ENCODE results near the gene SRPRB.
"Not testable (repeated sequence)": the region's sequence is repeated elsewhere in the genome, so short reads cannot be mapped to it uniquely, and the experiment has no call there.

Gene SRPRB

GRCh38 chr3:133777807-133778568 is 27.6 kb upstream of the SRPRB start:
- no peak for DNase-seq (ENCODE audit: low read depth in 1 of 2, low spot score in 1 of 2)

- DNase-seq (ENCODE audit: low read depth in 1 of 2, low spot score in 1 of 2) = no peak
Measured at GRCh38 chr3:133779626-133780203, 25.9 kb upstream of the SRPRB start.

GRCh38 chr3:133780756-133781155 is 24.9 kb upstream of the SRPRB start:
- not testable (repeated sequence) for DNase-seq (ENCODE audit: low read depth in 1 of 2, low spot score in 1 of 2)

- DNase-seq (ENCODE audit: low read depth in 1 of 2, low spot score in 1 of 2) = no peak
Measured at GRCh38 chr3:133781570-133781969, 24.0 kb upstream of the SRPRB start.

GRCh38 chr3:133782454-133782853 is 23.2 kb upstream of the SRPRB start:
- DNase-seq (ENCODE audit: low read depth in 1 of 2, low spot score in 1 of 2) = no peak

GRCh38 chr3:133783762-133784161 is 21.9 kb upstream of the SRPRB start:
- no peak for DNase-seq (ENCODE audit: low read depth in 1 of 2, low spot score in 1 of 2)

- DNase-seq (ENCODE audit: low read depth in 1 of 2, low spot score in 1 of 2) = no peak
Measured at GRCh38 chr3:133788024-133788423, 17.6 kb upstream of the SRPRB start.

- DNase-seq (ENCODE audit: low read depth in 1 of 2, low spot score in 1 of 2) = no peak
Measured at GRCh38 chr3:133792171-133792763, 13.3 kb upstream of the SRPRB start.

- no peak for DNase-seq (ENCODE audit: low read depth in 1 of 2, low spot score in 1 of 2)
Measured at GRCh38 chr3:133797396-133798105, 8.1 kb upstream of the SRPRB start.

- no peak for DNase-seq (ENCODE audit: low read depth in 1 of 2, low spot score in 1 of 2)
Measured at GRCh38 chr3:133799794-133800585, 5.6 kb upstream of the SRPRB start.

GRCh38 chr3:133803469-133803868 is 2.1 kb upstream of the SRPRB start:
- DNase-seq (ENCODE audit: low read depth in 1 of 2, low spot score in 1 of 2) = no peak

GRCh38 chr3:133804896-133805295 is 719 bp upstream of the SRPRB start:
- DNase-seq (ENCODE audit: low read depth in 1 of 2, low spot score in 1 of 2) = no peak

GRCh38 chr3:133805384-133805701 is 272 bp upstream of the SRPRB start:
- DNase-seq (ENCODE audit: low read depth in 1 of 2, low spot score in 1 of 2) = no peak

GRCh38 chr3:133812872-133813271 is 7.3 kb downstream of the SRPRB start:
- no peak for DNase-seq (ENCODE audit: low read depth in 1 of 2, low spot score in 1 of 2)

- no peak for DNase-seq (ENCODE audit: low read depth in 1 of 2, low spot score in 1 of 2)
Measured at GRCh38 chr3:133815386-133815785, 9.8 kb downstream of the SRPRB start.

- no peak for DNase-seq (ENCODE audit: low read depth in 1 of 2, low spot score in 1 of 2)
Measured at GRCh38 chr3:133820129-133820528, 14.5 kb downstream of the SRPRB start.

GRCh38 chr3:133820889-133821675 is 15.5 kb downstream of the SRPRB start:
- DNase-seq (ENCODE audit: low read depth in 1 of 2, low spot score in 1 of 2) = no peak

- no peak for DNase-seq (ENCODE audit: low read depth in 1 of 2, low spot score in 1 of 2)
Measured at GRCh38 chr3:133821767-133822638, 16.4 kb downstream of the SRPRB start.

GRCh38 chr3:133824961-133825485 is 19.4 kb downstream of the SRPRB start:
- no peak for DNase-seq (ENCODE audit: low read depth in 1 of 2, low spot score in 1 of 2)
